K562 (cell line): Measurements from ENCODE around the gene SNUPN. TPM values are rescaled to one million over a fixed set of nuclear protein-coding genes. Genes with fewer than 3 reads are reported as not detected.

ENCODE experiments used
- E2F6 ChIP-seq, 2 experiments: IDR thresholded peaks; 2 replicates each; pipeline ENCODE4 v1.6.1; 2011; ENCODE audit warnings: borderline replicate concordance in 1 of 2, control low read depth in 1 of 2, low read depth in 1 of 2, low read length in 1 of 2, mild to moderate bottlenecking in 1 of 2, mixed read lengths in 1 of 2, moderate library complexity in 1 of 2; ENCODE audit not compliant: insufficient read depth in 1 of 2, insufficient read length in 1 of 2, poor library complexity in 1 of 2, severe bottlenecking in 1 of 2; ENCODE audit errors: extremely low read depth in 1 of 2
- FOXA1 ChIP-seq: fragments of 450-650 bp; IDR thresholded peaks from 2 replicates; pipeline ENCODE4 v1.6.1; 2016; ENCODE audit warnings: mild to moderate bottlenecking, borderline replicate concordance
- GABPA ChIP-seq: fragments of 200-800 bp; sonication (Bioruptor generic); conservative IDR thresholded peaks from 2 replicates; pipeline ENCODE4 v1.6.1; 2016; ENCODE audit warnings: low read depth, missing genetic modification characterization, missing compliant biosample characterization
- MAFF ChIP-seq: IDR thresholded peaks from 2 replicates; pipeline ENCODE4 v1.6.1; 2012; ENCODE audit warnings: low read length, improper control_type of control experiment
- MLLT1 ChIP-seq, 2 experiments: fragments of 450-650 bp; IDR thresholded peaks; 2 replicates each; pipeline ENCODE4 v1.6.1; 2016
- MTA1 ChIP-seq: fragments of 450-650 bp; IDR thresholded peaks from 2 replicates; pipeline ENCODE4 v1.6.1; 2017; ENCODE audit warnings: borderline replicate concordance
- NONO ChIP-seq, 2 experiments: fragments of 200-400 bp in 1 of 2; fragments of 450-650 bp in 1 of 2; formaldehyde crosslinking in 1 of 2; IDR thresholded peaks; 2 replicates each; pipeline ENCODE4 v1.6.1; 2017; ENCODE audit warnings: low read depth in 2 of 2, mild to moderate bottlenecking in 2 of 2, moderate library complexity in 2 of 2, low read length in 1 of 2
- PTTG1 ChIP-seq: fragments of 450-650 bp; IDR thresholded peaks from 2 replicates; pipeline ENCODE4 v1.6.1; 2016; ENCODE audit warnings: low read depth, mild to moderate bottlenecking, missing genetic modification characterization, missing compliant biosample characterization
- SIX5 ChIP-seq, 2 experiments: IDR thresholded peaks; 2 replicates each; pipeline ENCODE4 v1.6.1; 2011; ENCODE audit warnings: low read length in 2 of 2, borderline replicate concordance in 1 of 2, low read depth in 1 of 2, mild to moderate bottlenecking in 1 of 2, moderate library complexity in 1 of 2; ENCODE audit not compliant: insufficient read depth in 1 of 2
- SNAPC5 ChIP-seq: fragments of 250-450 bp; sonication (Bioruptor Pico); IDR thresholded peaks from 2 replicates; pipeline ENCODE4 v1.8.0; 2021; ENCODE audit warnings: moderate library complexity, mild to moderate bottlenecking, inconsistent platforms
- U2AF1 ChIP-seq: fragments of 200-400 bp; formaldehyde crosslinking; optimal IDR thresholded peaks from 2 replicates; pipeline ENCODE3; 2017; ENCODE audit warnings: mild to moderate bottlenecking, low read depth, low read length, moderate library complexity
- U2AF2 ChIP-seq: fragments of 200-400 bp; formaldehyde crosslinking; optimal IDR thresholded peaks from 2 replicates; pipeline ENCODE3; 2017; ENCODE audit warnings: low read depth, mild to moderate bottlenecking, low read length
- YBX1 ChIP-seq: fragments of 450-650 bp; IDR thresholded peaks from 2 replicates; pipeline ENCODE4 v1.7.1; 2016; ENCODE audit warnings: mild to moderate bottlenecking
- ZKSCAN8 ChIP-seq: fragments of 200-800 bp; sonication (Bioruptor generic); IDR thresholded peaks from 2 replicates; pipeline ENCODE4 v1.6.1; 2016; ENCODE audit warnings: missing genetic modification characterization, missing compliant biosample characterization
- ZNF134 ChIP-seq: fragments of 250-450 bp; sonication (Bioruptor Pico); conservative IDR thresholded peaks from 2 replicates; pipeline ENCODE4 v1.4.0; 2020
- ZNF347 ChIP-seq: fragments of 450-650 bp; formaldehyde crosslinking; IDR thresholded peaks from 2 replicates; pipeline ENCODE4 v1.4.0; 2020; ENCODE audit warnings: low read depth, mild to moderate bottlenecking, moderate library complexity
- ZSCAN32 ChIP-seq: fragments of 450-650 bp; formaldehyde crosslinking; IDR thresholded peaks from 2 replicates; pipeline ENCODE4 v1.4.0; 2020; ENCODE audit warnings: mild to moderate bottlenecking, moderate library complexity
- polyA plus RNA-seq, 8 experiments: library from polyadenylated mRNA; depleted of rRNA in 4 of 8; stranded (reverse) in 5 of 8; unstranded in 3 of 8; fragments of >200 nt; fragmentation: Nextera tagmentation in 2 of 8; fragmentation: Illumina TruSeq in 1 of 8; extraction: Ambion mirVana in 2 of 8; extraction: Trizol in 1 of 8; gene quantifications; 2 replicates each; pipeline versions ENCODE4 v1.2.1 to v1.2.3, GENCODE V29; 2011 to 2014; ENCODE audit warnings: inconsistent platforms in 1 of 8, missing spikeins in 1 of 8
- total RNA-seq, 7 experiments: library from RNA; depleted of rRNA in 6 of 7; stranded (reverse); fragments of >200 nt in 6 of 7; fragmentation: Illumina TruSeq in 2 of 7; extraction: Trizol in 2 of 7; gene quantifications; 2 replicates each; pipeline versions ENCODE4 v1.2.1 to v1.2.3, GENCODE V29; 2011 to 2021; ENCODE audit warnings: low replicate concordance in 1 of 7

SNUPN gene
- total and polyA plus RNA-seq, 9 of the 15 experiments (the other 6 are each of a cell fraction or from before 2014, with no cell fraction given), result 32.2 to 78.3 (median 40.0) TPM

- TF ChIP-seq MLLT1 (IDR thresholded peaks at IDR 0.05) (peak in 1 of 2 experiments; percentile 48; a peak in 1 of 4 replicates), GABPA (tag) (peak; percentile 87), E2F6 (IDR thresholded peaks at IDR 0.05; ENCODE audit: borderline replicate concordance in 1 of 2, extremely low read depth in 1 of 2, insufficient read depth in 1 of 2, insufficient read length in 1 of 2, low read depth in 1 of 2, low read length in 1 of 2, poor library complexity in 1 of 2, severe bottlenecking in 1 of 2) (peak; percentile 13 to 49), MAFF (no peak), U2AF1 (no peak), FOXA1 (no peak), NONO (IDR thresholded peaks at IDR 0.05; ENCODE audit: low read depth in 2 of 2, low read length in 1 of 2) (no peak), MTA1 (no peak), YBX1 (no peak), U2AF2 (no peak), ZKSCAN8 (CRISPR knock-in tag) (no peak), PTTG1 (no peak), ZNF134 (CRISPR knock-in tag) (no peak), SNAPC5 (no peak), ZNF347 (CRISPR knock-in tag) (no peak), ZSCAN32 (no peak), SIX5 (IDR thresholded peaks at IDR 0.05; ENCODE audit: borderline replicate concordance in 1 of 2, insufficient read depth in 1 of 2, low read depth in 1 of 2, low read length in 2 of 2) (no peak)
Measured at GRCh38 chr15:75625542-75626347, at the start of gene SNUPN (continued).
